Globus pallidus (tissue), 1 donor: ENCODE results near the gene PTGER1.

Source experiments
- DNase-seq: peaks from one replicate; pipeline ENCODE4 v3.0.0-alpha.2; 2015; ENCODE audit warnings: low spot score

Gene PTGER1

GRCh38 chr19:14502334-14503092 lies 27.4 kb upstream of the PTGER1 start:
- DNase-seq, result no peak

- DNase-seq, result peak; percentile 86
Measured at GRCh38 chr19:14497228-14497921, 22.2 kb upstream of the PTGER1 start.

DNA sequence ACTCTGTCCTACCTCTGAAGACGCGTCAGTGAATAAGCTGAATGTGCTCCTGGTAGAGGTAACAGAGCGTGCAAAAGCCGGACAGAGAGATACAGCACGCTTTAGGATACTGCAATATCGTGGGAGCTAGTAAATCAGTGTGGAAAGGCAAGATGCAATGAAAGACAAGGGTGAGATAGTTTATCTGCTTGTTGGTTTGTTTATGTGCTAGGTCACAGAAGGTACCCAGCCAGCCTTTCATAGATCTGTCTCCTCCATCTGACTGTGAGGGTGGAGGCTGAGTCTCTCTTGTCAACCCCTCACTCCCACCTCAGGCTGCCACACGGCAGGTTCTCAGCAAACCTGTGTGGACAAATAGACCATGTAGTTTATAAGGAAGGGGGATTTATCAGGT lies 21.7 kb upstream of the PTGER1 start:
- DNase-seq, result peak; percentile 84

GRCh38 chr19:14496029-14496833 lies 21.1 kb upstream of the PTGER1 start, which contains the start of gene GIPC1:
Gene GIPC1, minus strand, starts transcription at chr19:14496127. Its CDS starts 13,151 bp downstream, at chr19:14482976.
- DNase-seq, result peak; percentile 99

DNA sequence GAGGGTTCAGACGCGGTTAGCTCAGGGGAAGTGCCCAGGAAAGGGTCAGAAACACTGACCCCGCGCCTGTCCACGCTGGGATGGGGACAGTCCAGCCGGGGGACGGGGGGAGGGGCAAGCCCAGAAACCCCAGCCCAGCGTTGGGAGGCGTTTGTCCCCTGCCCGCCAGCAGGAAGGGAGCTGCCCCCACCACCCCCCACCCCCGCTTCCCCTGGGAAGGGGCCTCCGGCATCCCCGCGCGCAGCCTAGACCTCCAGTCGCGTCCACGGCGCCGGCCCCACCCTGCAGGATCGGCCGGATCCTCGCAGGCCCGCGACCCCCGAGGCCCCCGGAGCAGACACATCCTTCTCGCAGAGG lies 20.5 kb upstream of the PTGER1 start:
- no peak for DNase-seq

DNA sequence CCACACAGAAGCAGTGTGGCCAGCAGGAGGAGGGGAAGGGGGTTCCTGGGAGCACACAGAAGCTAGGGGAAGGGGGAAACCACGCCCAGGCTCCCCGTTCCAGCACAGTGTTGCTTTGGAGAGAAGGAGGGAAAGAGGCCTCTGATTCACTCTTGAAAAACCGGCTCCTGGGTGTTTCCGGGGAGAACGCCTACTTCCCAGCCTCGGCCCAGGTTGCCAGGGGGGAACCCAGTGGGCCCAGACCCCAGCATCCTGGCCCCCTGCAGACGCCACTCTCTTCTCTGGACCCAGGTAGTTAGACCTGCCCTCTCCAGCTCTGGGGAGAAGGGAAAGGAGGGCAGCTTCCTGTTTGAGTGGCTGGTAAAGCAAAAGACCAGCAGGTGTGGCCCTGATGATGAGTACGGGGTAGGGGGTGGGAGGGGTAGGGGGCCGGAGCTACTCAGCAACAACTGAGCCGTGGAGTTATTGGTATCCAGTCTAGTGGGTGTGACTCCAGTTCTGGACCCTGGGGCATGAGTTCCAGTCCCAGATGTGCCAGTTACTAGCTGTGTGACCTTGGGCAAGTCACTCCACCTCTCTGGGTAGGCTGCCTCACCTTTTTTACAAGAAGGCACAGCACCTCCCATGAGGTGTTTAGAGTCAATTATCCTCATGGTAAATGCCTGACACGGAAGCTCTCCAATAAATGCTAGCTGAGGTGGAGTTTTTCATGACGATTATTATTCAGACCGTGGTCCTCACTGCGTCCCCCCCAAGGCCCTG lies 19.9 kb upstream of the PTGER1 start:
- no peak for DNase-seq

DNA sequence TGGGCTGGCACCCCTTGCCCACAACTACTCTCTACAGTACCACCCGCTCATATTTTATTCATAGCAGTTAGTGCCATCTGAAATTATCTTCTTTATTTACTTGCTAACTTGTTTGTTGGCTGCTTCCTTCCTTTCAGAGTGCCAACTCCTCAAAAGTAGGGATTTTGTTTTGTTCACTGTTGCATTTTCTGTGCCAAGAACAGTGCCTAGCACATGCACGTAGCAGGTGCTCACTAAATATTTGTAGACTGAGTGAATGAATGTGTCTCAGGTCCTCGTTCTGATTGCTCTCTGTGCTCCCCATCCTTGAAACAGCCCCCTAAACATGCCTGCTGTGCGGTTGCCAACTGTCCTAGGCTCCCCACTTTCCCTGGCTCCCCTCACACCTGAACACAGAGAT lies 19.3 kb upstream of the PTGER1 start:
- no peak for DNase-seq

DNA sequence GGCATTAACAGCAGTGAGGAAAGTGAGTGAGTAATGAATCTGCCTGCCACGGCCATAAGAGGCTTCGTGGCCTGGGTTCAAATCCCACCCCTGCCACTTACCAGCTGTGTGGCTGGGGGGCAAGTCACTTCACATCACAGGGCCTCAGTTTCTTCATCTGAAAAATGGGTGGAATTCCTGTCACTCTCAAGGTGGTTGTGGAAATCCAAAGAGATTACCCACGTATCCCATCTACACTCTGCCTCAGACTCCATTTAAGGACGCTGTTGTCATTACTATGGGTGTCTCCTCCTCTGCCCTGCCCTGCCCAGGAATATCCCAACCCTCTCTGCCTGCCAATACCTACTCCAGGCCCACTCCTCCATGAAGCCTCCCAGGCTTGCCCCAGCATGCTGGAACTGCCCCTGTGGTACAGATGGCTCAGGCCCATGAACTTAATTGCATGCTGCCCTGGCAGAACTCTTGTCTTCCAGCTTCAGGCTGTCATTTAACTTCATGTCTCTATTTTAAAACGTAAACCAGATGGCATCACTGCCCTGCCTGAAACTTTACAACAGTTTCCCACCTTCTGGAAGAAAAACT lies 17.7 kb upstream of the PTGER1 start:
- no peak for DNase-seq

- DNase-seq, result no peak
Measured at GRCh38 chr19:14487370-14488125, 12.4 kb upstream of the PTGER1 start.

DNA sequence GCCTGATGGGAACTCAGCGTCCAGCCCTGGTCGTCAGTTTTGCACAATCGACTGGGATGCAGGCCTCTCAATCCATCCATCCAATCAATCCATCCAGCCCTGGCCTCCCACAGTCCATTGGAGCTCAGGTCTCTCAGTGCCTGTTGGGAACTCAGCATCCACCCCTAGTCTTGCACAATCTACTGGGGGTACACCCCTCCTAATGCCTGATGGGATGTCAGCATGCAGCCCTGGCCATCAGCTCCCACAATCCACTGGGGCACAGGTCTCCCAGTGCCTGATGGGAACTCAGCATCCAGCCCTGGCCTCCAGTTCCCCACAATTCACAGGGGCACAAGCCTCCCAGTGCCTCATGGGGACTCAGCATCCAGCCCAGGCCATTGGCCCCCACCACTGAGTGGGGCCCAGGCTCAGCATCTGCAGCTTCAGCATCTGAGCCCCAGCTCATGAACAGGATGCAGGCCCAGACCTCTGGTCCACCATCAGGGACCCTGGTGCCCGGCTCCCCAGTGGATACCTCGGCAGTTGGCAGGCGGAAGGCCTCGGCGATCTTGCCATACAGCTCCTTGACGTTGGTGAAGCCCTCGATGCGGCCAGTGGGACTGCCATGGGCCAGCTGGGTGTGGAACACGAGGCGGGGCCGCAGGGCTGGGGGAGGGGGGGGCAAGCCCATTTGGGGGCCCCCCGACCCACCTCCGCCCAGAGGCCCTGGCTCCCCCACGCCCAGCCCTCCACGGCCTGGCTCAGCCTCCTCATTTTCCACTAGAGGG lies 7.2 kb upstream of the PTGER1 start:
- no peak for DNase-seq

DNA sequence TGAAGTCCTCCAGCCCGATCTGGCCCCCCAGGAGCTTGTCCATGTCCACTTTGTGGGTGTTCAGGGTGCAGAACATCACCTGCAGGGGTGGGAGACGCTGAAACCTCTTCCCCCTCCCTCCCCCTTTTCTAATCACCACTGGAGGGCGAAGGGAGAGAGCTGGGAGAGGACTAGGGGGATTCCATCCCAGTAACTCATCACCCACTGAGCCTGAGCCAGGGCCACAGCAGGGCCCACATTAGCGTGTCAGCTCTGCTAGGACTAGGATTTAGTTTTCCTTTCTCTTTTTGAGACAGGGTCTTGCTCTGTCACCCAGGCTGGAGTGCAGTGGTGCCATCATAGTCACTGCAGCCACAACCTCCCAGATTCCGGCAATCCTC lies 5.5 kb upstream of the PTGER1 start:
- no peak for DNase-seq

GRCh38 chr19:14479975-14480699 lies 5.0 kb upstream of the PTGER1 start:
- no peak for DNase-seq

- DNase-seq, result no peak
Measured at GRCh38 chr19:14479309-14479974, 4.3 kb upstream of the PTGER1 start.

- no peak for DNase-seq
Measured at GRCh38 chr19:14478113-14478545, 3.0 kb upstream of the PTGER1 start.

GRCh38 chr19:14477418-14478112 lies 2.4 kb upstream of the PTGER1 start:
- no peak for DNase-seq

DNA sequence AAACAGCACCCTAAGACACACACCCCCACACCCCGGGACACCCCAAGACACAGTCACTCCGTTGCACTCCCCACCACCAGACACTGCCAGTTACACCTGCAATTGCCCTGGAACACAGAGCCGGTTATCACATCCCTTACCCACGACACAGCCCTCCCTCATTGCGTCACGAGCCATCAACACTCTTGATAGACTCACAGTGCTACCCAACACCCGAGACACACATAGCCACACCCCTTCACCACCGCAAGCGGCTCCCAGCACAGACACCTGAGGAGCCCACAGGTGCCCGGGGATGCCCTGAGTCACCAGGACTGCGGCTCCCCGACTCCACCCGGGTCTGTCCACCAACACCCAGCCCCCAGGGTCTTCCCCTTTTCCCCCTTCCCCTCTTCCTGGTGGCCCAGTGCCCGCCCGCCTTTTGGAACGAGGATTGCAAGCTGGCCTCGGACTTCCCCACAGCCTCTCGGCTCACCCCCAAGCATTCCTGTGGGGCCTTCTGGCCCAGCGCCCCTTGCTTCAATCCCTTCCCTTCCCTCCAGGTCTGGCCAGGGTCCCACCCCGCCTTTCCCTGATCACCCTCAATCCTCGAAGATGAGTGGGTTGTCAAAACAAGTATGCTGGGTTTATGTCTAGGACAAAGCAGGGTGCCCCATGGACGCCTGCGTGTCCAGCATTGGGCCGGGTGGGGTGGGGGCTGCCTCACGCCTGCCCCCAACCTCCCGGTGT lies 1.7 kb upstream of the PTGER1 start:
- no peak for DNase-seq

DNA sequence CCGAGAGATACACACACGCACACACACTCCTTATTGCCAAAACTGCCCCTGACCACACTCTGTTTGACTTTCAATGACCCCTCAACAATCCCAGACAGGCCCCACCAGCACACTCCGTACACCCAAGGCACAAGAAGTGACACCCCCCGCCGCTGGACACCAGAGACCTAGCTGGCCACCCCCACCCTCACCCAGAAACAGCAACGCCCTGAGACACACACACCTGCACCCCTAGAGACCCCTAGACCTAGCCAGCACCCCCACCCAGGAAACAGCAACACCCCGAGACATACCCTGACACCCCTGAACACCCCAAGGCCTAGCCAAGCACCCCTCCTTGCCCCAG lies 1.1 kb upstream of the PTGER1 start:
- no peak for DNase-seq

DNA sequence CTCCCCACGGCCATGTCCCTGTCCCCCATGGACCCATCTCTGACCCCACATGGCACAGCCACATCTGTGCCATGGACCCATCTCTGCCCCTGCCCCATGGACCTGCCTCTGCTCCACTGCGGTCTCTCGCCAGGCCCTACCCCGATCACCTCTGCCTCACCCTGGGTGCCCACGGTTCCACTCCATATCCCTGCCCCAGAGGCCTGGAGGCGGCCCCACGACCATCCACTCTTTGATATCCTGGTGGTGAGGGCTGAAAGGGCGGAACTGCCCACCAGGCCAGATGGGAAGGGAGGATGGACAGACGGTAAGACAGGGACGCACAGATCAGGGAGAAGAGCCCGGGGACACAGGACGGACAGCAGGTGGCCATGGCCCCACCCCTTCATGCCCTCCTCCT lies 327 bp downstream of the PTGER1 start:
- DNase-seq, result no peak
